HFF-Myc (cell line): ENCODE results near the gene ZSWIM3.

ENCODE experiments used
- DNase-seq: peaks from one replicate; pipeline ENCODE4 v3.0.0-alpha.2; 2011; ENCODE audit warnings: low read depth; ENCODE audit errors: extremely low read depth
- H3K4me3 ChIP-seq: replicated peaks from 2 replicates; pipeline ENCODE4 v1.5.1; 2011; ENCODE audit warnings: low read depth, mild to moderate bottlenecking, control low read depth, low read length
- TF ChIP-seq, protein P1 (sequence below): IDR thresholded peaks from 2 replicates; pipeline ENCODE4 v1.5.1; 2012; ENCODE audit warnings: mild to moderate bottlenecking, low read depth, low read length, control low read depth; ENCODE audit errors: missing control alignments

The ZSWIM3 gene

DNA sequence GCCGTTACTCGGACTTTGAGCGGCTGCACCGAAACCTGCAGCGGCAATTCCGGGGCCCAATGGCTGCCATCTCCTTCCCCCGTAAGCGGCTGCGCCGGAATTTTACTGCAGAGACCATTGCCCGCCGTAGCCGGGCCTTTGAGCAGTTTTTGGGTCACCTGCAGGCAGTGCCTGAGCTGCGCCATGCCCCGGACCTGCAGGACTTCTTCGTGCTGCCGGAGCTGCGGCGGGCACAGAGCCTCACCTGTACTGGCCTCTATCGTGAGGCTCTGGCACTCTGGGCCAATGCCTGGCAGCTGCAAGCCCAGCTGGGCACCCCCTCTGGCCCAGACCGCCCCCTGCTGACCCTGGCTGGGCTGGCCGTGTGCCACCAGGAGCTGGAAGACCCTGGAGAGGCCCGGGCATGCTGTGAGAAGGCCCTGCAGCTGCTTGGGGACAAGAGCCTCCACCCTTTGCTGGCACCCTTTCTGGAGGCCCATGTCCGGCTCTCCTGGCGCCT, 16.7 kb upstream of the ZSWIM3 start:
- H3K4me3 ChIP-seq, result no peak overlapping the region
- DNase-seq, result no peak
- TF ChIP-seq, protein P1, sequence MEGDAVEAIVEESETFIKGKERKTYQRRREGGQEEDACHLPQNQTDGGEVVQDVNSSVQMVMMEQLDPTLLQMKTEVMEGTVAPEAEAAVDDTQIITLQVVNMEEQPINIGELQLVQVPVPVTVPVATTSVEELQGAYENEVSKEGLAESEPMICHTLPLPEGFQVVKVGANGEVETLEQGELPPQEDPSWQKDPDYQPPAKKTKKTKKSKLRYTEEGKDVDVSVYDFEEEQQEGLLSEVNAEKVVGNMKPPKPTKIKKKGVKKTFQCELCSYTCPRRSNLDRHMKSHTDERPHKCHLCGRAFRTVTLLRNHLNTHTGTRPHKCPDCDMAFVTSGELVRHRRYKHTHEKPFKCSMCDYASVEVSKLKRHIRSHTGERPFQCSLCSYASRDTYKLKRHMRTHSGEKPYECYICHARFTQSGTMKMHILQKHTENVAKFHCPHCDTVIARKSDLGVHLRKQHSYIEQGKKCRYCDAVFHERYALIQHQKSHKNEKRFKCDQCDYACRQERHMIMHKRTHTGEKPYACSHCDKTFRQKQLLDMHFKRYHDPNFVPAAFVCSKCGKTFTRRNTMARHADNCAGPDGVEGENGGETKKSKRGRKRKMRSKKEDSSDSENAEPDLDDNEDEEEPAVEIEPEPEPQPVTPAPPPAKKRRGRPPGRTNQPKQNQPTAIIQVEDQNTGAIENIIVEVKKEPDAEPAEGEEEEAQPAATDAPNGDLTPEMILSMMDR, result no peak

DNA sequence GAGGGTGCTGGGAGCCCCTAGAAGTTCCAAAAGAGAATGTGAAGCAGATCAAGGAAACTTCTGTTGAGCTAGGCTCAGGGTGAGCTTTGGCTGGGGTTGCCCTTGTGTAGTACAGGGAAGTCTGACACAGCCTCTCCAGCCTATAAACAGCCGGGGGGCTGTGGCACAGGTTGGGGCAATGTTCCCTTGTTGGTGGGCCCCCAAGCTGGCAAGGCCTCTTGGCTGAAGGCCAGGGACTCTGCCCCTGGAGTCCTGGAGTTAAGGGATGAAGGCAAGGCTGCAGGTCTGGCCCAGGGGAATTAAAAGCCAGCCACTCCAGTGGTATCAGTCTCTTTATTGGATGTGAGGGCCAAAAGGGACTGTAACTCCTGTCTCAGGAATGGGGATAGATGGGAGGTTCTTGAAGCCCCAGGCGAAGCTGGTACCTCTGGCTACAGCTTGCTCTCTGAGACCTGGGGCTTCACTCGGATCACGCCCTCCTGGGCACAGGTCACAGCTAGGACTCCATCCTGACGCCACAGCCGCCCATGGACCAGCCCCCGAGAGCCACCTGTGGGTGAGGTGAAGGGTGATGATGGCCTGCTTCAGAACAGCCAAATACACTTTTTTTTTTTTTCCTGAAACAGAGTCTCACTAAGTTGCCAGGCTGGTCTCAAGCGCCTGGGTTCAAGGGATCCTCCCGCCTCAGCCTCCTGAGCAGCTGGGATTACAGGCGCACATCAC, 15.8 kb upstream of the ZSWIM3 start:
- H3K4me3 ChIP-seq, result no peak overlapping the region
- no peak for DNase-seq
- TF ChIP-seq, protein P1, result no peak

DNA sequence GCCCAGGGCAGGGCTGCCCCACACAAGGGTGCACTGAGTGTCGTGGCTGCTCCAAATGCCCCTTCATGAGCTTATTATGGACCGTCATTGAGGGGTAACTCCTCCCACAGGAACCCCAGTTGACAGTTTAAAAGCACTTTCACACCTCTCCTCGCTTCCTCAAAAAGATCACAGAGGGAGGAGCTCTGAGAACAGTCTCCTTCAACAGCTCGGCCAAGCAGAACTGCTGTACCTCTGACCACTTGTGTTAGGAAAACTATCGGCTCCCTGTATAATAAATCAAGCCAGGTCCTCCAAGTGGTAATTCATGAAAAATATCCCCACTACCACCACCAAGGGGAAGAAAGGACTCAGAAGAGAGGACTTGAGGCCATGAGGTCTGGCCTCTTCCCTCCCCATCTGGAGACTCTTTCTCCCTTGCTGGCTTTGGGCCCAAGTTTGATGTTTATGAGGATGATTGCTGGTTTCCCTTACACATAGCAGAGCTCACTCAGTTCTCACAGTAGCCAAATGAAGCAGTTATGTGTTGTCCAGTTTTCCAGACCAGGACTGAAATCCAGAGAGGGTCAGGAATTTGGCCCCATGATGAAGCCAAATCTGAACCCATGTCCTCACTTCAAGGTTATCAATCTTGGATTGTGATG, 15.1 kb upstream of the ZSWIM3 start:
- DNase-seq, result no peak
- H3K4me3 ChIP-seq, result no peak overlapping the region
- TF ChIP-seq, protein P1, result no peak

DNA sequence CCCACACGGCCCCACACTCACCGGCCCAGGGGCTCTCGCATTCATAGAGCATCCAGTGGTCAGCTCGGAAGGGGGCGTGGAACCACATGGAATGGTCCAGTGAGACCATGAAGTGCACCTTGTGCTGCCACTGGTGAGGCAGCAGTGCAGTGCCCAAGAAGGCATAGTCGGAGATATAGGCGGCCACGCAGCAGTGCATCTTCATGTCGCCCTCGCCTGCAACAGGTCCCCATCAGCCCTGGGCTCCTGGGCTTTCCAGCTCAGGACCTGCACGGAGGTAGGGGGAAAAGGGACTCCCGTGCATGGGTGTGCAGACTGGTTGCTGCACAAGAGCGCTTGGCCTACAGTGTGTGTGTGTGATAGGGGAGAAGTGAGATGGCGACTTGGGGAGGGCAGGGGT, 13.9 kb upstream of the ZSWIM3 start:
- TF ChIP-seq, protein P1, result no peak
- DNase-seq, result no peak
- no peak overlapping the region for H3K4me3 ChIP-seq

DNA sequence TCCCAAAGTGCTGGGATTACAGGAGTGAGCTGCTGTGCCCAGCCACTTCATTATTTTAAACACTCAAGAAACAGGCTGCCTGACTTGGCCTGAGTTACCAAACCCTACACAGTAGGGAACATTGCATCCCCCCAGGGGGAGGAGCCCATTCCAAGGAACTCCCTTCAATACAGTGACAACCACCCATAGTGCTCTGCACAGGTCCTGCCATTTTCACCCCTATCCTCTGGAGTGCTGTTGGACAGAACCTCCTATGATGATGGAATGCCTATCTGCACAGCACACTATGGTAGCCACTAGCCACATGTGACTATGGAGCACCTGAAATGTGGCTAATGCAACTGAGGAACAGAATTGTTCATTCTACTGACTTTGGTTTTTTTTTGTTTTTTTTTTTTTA, 12.0 kb upstream of the ZSWIM3 start:
- no peak for DNase-seq
- TF ChIP-seq, protein P1, result no peak
- H3K4me3 ChIP-seq, result no peak overlapping the region

DNA sequence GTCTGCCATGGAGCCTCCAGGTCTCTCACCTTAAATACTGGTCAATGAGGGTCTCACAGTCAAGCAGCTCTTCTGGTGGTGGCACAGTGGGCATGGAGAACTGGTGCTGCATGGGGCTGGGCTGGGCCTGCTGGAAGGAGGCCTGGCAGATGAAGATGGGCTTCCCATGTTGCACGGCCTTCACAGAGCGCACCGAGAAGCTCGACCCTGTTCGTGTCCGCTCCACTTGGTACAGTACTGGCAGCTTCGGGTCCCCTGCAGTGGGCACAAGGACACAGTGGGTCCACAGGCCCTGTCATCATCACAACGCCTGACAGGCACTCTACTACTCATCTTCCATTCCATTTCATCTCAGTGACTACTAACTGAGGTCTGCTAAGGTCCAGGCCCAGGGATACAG, 9.0 kb upstream of the ZSWIM3 start:
- no peak overlapping the region for H3K4me3 ChIP-seq
- DNase-seq, result no peak
- TF ChIP-seq, protein P1, result no peak
